HG03432 (cell line): ENCODE results near the gene GPR42.
A peak's percentile ranks its signal among the peaks of the same experiment; 100 is the strongest.
"Not testable (repeated sequence)": the region's sequence is repeated elsewhere in the genome, so short reads cannot be mapped to it uniquely, and the experiment has no call there.

ENCODE experiments used
- ATAC-seq: cut with Tn5 transposase; IDR thresholded peaks from one replicate; pipeline ENCODE4 v1.9.1; 2021; ENCODE audit warnings: mild to moderate bottlenecking, moderate library complexity; ENCODE audit not compliant: unreplicated experiment

GPR42 gene

GRCh38 chr19:35392742-35393715 is 22.2 kb downstream of the GPR42 start:
- no peak for ATAC-seq

GRCh38 chr19:35395382-35396199 is 24.7 kb downstream of the GPR42 start:
- no peak for ATAC-seq

GRCh38 chr19:35396240-35396885 is 25.5 kb downstream of the GPR42 start:
- ATAC-seq: no peak

DNA sequence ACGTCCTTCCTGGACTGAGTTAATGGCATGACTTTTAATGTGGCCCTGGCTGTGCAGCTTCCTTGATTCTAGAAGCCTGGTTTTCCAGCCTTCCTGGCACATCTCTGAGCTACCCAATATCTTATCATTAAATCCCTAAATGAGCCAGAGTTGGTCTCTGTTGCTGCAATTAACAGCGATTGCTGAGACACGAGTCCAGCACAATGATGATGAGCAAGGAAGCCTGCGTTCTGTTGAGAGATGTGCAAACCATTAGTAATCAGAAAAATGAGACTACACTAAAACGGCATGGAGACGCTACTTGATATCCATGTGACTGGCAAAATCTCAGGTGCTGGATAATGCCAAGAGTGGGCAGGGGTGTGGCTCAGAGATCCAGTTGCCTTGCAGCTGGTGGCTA is 26.2 kb downstream of the GPR42 start:
- ATAC-seq: no peak

- ATAC-seq: no peak
Measured at GRCh38 chr19:35398570-35398969, 27.7 kb downstream of the GPR42 start.

DNA sequence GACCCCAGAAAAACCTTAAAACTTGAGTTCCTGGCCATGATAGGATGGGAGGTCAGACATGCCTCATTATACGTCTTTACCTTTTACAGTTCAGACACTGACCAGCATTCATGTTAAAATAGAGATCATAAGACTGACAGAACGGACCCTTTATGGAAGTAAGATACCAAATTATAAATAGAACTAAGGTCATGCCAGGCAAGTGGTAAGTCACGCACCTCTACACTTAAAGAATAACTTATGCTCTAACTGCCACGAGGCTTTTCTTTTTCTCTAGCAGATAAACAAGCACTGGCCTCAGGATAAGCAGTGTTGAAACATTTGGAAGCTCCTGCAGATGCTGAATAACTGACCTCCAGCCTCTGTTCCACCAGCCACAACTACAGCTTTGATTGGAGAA is 28.4 kb downstream of the GPR42 start:
- ATAC-seq: no peak

DNA sequence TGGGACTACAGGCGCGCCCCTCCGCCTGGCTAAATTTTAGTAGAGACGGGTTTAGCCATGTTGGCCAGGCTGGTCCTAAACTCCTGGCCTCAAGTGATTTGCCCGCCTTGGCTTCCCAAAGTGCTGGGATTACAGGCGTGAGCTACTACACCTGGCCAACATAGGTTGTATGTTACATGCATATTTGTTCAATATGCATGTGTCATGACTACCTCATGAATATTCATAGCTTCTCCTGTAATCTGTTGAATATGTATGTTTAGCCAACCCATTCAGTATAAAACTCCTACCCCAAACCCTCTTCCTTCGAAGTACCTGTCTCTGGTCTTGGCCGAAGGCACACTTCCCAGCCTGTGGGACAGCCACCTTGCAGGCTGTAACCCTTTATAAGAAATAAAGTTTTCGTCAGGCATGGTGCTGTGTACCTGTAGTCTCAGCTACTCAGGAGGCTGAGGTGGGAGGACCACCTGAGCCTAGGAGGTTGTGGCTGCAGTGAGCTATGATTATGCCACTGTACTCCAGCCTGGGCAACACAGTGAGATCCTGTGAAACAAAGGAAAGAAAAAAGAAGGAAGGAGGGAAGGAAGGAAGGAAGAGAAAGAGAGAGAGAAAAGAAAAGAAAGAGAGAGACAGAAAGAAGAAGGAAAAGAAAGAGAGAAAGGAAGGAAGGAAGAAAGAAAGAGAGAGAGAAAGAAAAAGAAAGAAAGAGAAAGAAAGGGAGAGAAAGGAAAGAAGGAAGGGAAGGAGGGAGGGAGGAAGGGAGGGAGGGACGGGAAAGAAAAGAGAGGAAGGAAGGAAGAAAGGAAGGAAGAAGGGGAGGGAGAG is 29.3 kb downstream of the GPR42 start:
- no peak for ATAC-seq

- no peak for ATAC-seq
Measured at GRCh38 chr19:35400773-35401100, 29.9 kb downstream of the GPR42 start.

GRCh38 chr19:35401416-35401815 is 30.5 kb downstream of the GPR42 start:
- not testable (repeated sequence) for ATAC-seq

DNA sequence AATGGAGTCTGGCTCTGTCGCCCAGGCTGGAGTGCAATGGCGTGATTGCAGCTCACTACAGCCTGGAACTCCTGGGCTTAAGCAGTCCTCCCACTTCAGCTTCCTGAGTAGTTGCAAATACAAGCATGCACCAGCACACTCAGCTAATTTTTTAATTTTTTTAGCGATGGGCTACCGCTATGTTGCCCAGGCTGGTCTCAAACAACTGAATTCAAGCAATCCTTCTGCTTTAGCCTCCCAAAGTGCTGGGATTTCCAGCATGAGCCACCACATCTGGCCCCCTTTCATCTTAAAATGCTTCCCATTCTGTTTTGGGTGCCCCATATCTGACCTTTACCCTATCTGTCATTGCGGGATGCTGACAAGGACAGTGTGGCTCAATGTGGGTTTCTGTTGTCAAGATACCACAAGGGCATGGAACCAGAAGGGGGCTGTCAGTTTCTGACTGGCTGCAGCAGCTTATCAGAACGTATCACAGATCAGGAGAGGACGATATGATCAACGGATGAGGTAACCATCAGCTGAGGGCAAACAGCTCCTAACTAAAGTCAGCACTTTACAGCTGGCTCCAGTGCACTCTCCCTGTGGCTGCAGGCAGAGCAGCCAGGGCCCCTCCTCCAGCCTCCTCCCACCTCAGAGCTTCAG is 32.4 kb downstream of the GPR42 start:
- ATAC-seq: no peak

DNA sequence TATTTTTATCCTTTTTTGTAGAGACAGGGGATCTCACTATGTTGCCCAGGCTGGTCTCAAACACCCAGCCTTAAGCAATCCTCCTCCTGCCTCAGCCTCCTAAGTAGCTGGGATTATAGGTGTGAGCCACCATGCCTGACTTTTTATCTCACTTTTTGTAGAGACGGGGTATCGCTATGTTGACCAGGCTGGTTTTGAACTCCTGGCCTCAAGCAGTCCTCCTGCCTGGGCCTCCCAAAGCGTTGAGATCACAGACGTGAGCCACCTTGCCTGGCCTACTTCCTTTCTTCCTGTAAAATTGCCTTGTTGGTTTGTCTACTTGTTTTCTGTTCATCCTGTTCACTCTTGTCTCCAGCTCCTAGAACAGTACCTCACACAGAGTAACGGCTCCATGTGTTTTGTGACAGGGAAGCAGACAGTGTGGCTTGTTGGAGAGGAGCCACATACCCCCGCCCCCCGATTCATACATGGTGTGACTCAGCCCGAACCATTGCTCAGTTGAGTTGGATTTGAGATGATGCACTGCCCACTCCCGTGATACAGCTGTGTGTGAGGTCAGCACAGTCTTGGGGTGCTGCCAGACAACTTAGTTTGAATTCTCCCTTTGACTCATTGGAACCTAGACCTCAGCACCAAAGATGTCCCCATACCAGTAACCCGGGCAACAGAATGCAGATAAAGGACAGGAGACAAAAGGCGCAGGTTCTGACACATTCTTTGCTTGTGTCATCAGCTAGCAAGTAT is 34.2 kb downstream of the GPR42 start:
- ATAC-seq: peak; percentile 69

DNA sequence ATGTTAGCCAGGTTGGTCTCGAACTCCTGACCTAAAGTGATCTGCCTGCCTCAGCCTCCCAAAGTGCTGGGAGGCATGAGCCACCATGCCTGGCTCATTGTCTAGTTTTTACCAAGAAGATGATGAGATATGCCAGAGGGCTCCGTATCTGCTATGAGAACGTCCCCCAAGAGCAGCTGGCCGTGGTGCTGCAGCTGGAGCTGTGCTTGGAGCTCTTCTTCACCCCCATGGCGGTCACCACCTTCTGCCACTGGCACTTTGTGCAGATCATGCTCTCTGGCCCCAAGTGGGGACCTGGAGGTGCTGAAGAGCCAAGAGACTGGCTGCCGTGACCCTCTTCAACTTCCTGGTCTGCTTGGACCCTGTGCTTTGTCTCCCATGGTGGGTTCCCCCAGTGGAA is 36.8 kb downstream of the GPR42 start:
- no peak for ATAC-seq

DNA sequence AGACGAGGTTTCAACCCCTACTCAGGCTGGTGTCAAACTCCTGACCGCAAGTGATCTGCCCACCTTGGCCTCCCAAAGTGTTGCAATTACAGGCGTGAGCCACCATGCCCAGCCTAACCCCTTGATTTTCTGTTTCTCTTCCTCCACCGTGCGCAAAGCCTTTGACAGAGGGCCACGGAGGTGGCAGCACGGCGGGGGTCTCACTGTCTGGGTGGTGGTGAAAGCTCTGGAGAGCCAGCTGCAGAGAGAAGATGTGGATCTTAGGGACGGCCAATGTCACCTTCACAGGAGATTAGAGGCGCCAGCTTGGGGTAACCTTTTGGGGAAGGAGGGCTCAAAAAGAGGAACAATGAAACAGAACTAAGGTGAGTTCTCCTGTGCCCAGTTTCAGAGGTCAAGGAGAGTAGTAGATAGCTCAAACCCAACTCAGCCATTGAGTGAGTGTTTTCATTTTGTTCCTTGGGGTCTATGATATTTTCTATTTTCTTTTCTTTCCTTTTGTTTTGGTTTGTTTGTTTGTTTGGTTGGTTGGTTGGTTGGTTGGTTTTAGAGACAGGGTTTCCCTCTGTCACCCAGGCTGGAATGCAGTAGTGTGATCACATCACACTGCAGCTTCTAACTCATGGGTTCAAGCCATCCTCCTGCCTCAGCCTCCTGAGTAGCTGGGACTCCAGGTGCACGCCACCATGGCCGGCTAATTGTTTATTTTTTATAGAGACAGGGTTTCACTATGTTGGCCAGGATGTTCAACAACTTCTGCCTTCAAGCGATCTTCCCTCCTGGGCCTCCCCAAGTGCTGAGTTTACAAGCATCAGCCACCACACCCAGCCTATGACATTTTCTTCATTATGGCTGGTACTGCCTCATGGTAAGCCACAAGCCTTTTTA is 37.7 kb downstream of the GPR42 start:
- ATAC-seq: peak; percentile 75

DNA sequence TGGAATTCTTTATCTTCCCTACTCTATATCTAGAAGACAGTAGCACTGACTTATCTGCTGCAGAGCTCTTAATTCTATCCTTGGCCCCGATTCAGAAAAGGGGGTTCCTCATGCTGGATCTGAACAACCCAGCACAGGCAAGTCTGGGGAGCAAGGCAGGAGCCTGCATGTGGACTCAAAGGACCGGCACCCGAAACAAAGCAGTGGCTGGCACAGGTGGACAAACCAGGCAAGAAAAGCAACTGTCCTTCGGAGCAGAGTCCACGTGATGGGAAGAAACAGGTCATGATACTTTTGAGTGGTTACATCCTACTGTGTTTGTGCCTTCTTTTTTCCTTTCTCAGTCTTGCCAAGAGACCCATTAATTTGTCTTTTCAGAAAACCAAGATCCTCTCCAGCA is 38.3 kb downstream of the GPR42 start:
- ATAC-seq: no peak

DNA sequence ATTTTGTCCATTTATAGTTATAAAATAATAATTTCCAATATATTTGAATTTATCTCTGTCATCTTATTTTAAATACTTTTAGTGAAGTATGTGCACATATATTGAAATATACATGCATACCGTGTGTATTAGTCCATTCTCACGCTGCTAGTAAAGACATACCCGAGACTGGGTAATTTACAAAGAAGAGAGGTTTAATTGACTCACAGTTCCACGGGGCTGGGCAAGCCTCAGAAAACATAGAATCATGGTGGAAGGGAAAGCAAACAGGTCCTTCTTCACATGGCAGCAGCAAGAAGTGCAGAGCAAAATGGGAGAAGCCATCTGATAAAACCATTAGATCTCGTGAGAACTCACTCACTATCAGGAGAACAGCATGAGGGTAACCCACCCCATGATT is 39.6 kb downstream of the GPR42 start:
- ATAC-seq: no peak

- ATAC-seq: no peak
Measured at GRCh38 chr19:35414442-35414841, 43.6 kb downstream of the GPR42 start.

GRCh38 chr19:35416331-35416730 is 45.5 kb downstream of the GPR42 start:
- no peak for ATAC-seq

GRCh38 chr19:35417278-35417677 is 46.4 kb downstream of the GPR42 start:
- no peak for ATAC-seq
